Stimulated activated CD4-positive, alpha-beta T cell treated with anti-CD3 and anti-CD28 coated beads, Interleukin-4, amount 100 ng/mL, for 48 hours (primary cell): ENCODE data around the gene AKT1S1.

Experiments
- DNase-seq, 2 donors: peaks; one replicate each; pipeline ENCODE4 v3.0.0-alpha.2; 2020; ENCODE audit warnings: low read depth in 2 of 2

Gene AKT1S1

DNA sequence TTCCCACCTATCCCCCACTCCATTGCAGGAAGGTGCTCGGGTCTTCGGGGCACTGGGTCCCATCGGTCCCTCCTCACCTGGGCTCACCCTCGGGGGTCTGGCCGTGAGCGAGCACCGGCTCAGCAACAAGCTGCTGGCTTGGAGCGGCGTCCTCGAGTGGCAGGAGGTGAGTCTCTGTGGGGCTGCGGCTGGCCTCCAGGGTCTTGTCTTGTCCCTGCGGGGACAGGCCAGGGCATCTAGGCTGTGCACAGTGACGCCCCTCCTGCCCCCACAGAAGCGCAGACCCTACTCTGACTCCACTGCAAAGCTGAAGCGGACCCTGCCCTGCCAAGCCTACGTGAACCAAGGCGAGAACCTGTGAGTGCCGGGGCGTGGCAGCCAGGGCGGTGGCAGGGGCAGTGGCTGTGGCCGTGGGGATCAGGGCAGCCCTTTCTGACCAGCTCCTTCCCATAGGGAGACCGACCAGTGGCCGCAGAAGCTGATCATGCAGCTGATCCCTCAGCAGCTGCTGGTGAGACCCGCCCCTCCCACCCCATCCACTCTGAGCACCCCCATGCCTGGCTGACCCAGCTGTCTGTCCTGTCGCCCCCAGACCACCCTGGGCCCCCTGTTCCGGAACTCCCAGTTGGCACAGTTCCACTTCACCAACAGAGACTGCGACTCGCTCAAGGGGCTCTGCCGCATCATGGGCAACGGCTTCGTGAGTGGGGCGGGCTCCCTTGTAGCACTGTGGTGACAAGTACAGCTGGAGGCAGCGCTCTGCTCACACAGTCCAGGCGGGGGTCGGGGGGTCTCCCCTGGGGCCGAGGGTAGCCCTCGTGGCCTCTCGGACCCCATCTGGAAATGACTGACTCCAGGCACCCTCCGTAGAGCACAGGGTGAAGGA, 22.5 kb downstream of the AKT1S1 start:
- DNase-seq = no peak

DNA sequence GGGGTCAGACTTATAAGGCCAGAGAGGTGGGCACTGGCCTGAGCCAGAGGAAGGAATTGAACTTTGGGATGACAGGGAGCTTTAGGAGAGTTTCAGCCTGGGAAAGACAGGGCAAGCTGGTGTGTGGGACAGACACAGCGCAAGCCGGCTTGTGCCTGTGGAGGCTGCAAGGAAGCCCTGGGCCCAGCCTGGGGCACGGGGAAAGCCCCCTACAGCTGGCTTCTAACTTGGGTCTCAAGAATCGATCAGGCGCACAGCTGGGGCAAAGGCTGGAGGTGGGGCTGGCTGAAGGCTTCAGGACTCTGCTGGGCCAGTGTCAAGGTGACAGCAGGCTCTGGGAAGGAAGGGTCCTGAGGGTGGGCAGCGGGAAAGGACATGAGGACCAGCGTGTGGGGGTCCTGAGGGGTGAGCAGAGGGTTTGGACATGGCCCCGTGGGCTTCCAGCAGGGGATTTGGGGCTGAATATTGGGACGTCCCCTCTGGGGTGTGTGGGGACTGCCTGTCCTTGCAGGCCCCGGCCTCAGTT, 23.2 kb downstream of the AKT1S1 start:
- DNase-seq = no peak

DNA sequence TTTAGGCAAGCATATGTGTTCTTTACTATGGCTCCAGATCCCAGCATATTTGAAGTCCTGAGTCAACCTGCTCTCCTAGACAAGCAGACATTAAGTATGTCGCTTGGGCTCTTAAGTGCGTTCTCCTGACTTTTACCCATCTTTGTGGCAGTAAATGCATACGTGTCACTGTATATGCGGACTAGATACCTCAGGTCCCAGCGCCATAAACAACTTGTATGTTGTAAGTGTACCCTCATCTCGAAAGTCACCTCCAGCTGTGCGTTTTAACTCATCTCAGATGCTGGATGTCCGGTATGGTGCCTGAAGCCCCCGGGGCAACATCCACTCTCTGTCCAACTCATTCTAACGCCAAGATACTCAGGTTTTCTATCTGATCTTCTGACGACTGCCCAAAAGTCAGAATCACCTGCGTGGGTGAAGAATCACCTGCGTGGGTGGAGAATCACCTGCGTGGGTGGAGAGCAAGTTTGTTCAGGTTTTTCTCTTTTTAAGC, 24.5 kb downstream of the AKT1S1 start:
- no peak for DNase-seq

DNA sequence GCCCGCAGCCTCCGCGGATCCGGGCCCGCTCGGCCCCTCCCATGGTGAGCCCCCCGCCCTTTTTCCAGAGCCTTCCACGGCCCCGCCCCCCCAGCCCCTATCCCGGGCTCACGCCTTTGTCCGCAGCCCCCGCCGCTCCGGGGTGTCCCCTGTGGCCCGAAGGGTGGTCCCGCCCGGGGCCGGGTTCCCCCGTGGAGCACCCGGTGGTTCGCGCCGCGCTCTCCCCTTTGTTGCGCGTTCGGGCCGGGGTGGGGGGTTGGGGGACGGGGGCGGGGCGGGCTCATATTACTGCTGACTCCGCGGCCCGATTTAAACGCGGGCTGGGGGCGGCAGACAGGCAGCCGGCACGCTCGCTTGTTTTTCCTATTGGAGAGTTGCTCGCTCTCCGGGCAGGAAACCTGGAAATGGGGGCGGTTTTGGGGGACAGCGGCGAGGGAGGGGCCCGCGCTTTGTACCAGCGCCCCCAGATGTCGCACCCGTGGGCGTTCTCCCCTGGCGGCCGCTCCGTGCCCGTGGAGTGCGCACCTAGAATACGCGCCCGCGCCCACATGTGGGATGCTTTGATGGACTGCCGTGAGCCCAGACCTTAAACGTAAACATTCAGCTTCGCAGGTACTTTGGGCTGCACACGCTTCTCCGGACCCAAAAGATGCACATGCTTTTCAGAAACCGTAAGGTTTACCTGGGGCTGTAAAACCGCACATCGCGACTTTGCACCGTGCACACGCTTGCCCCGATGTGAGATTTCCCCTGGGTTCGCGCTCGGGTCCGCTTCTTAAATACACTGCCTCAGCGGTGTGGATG, 25.5 kb downstream of the AKT1S1 start:
- DNase-seq = no peak

DNA sequence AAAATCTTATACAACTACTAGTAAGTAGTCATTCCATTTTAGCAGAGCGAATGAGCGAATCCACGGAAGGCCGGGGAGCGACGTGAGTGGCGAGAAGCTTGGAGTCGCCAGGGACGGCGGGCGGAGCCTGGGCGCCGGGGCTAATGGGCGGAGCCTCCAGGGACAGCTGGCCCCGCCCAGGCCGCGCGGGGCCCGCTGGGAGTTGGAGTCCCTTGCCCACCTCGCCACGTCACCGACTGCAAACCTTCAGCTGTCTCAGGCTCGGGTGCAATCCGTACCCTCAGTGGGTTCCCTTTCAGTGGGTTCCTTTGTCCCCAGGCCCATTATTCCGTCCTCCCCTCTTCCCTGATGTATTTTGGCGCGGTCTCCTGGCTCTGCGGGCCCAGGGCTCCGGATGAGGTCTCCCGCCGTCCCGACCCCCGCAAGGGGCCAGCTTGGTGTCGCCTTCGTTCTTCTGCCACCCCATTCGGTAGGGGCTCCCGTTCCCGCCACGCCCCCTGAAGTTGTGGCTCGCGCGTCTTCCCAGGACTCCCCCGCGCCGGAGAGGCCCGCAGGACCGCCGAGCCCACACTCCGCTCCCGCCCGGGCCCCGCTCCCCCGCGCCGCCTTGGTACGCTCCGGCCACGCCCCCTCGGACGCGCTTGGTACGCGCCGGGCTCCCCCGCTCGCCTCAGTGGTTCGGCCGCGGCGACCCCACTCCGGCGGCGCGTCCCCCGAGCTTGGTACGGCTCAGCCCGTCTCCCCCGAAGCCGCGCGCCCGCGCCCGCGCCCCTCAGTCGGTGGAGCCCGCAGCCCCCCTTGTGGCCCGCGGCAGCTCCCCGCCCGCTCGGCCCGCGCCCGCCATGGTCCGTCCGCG, 26.4 kb downstream of the AKT1S1 start, which contains the start of gene PTOV1:
Gene PTOV1, plus strand, starts transcription at position 673 of the 856 bp plus-strand sequence.
- peak; percentile 84 to 85 for DNase-seq

DNA sequence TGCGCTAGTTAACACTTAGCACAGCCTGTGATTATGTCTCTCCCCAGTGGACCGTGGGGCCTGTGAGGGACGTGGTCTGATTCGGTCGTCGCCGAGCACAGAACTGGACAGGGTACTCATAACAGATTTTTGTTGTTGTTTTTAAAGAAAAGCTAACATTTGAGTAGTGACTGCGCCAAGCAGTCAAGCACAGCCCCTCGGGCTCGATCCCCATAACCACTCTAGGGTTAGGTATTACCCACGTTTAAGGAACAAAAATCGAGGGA, 27.0 kb downstream of the AKT1S1 start:
- DNase-seq = no peak

DNA sequence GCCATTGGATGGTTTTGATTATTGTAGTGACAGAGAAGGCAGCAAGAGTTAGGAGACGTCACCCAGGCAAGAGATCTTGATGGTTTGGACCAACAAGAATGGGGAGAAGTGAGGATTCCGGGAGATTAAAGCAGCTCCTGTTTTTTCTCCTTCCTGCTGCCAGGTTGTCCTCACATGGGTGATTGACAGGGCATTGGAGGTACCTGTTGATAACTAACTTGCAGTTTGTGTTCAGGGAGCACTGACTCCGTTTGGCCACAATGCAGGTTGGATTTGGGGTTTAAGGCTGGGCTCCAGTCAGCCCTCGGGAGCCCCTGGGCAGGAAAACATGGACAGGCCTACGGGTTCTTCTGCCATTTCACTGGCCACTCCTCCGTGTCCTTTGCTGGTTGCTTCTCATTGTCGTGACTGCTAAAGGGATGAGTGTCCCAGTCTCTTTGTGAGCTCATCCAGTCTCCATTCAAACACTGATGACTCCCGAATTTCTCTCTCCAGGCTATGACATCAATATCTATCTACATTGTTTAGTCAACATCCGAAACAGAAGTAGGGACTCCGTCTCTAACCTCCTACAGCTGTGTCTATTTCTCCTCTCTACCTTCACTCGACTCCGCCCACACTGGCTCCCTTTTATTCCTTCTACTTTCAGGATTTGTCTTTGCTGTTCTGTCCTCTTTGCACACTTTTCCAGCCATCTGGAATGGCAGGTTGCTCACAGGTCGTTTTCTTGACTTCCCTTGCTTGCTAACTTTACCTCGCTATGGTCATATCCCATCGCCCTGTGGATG, 27.5 kb downstream of the AKT1S1 start:
- DNase-seq = no peak

DNA sequence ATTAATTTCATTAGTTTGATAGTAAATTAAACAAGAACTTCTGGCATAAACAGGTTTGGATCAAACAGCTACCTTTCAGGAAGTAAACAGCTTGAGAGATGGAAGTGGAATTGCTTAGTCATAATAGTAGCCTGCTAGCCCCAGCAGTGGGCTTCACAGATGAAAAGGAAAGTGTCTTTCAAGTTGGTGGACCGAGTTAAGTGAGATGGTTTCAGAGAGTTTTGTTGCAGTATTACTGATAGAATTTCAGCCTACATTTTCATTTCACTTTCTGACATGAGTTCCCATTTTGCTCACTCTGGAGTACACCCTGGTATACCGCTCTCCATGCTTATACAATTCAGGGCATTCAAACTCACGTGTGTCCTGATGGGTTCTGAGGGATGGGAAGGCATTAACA, 28.2 kb downstream of the AKT1S1 start:
- DNase-seq = no peak

DNA sequence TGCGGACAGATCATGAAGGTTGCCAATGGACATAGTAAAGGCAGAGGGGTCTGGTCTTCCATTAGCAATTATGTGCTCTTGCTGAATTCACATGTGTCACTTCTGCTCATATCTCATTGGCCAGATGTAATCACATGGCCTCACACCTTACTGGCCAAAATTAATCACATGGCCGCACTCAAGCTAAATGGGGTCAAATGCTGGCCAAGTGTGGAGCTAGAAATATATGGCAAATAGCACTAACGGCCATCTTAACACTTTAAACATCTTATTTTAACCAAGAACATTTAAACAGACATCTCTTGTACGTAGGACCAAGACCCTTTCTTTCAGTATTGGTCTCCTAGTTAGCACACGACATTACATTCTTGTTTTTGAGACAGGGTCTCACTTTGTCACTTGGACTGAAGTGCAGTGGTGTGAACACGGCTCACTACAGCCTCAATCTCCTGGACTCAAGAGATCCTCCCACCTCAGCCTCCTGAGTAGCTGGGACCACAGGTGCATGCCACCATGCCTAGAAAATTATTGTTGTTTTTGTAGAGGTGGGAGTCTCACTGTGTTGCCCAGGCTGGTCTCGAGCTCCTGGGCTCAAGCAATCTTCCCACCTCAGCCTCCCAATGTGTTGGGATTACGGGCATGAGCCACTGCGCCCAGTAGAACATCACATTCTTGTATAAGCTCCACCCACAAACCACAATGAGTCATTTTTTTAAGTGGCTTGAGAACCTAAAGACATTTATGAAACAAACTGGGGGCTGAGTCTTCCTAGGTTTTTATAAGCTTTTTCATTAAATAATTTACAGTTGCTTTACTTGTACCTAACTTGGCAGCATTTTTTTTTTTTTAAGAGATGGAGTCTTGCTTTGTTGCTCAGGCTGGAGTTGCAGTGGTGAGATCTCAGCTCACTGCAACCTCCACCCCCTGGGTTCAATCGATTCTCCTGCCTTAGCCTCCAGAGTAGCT, 29.1 kb downstream of the AKT1S1 start:
- no peak for DNase-seq

DNA sequence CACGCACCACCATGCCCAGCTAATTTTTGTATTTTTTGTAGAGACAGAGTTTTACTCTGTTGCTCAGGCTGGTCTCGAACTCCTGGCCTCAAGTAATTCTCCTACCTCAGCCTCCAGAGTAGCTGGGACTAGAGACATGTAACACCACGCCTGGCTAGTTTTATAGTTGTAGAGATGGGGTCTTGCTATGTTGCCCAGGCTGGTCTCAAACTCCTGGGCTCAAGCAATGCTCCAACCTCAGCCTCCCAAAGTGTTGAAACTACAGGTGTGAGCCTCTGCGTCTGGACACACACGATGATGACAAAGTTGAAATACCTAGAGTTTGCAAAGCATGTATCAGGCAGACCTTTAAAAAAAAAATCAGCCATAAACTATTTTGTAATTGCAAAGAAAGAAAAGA, 30.7 kb downstream of the AKT1S1 start:
- DNase-seq = no peak

DNA sequence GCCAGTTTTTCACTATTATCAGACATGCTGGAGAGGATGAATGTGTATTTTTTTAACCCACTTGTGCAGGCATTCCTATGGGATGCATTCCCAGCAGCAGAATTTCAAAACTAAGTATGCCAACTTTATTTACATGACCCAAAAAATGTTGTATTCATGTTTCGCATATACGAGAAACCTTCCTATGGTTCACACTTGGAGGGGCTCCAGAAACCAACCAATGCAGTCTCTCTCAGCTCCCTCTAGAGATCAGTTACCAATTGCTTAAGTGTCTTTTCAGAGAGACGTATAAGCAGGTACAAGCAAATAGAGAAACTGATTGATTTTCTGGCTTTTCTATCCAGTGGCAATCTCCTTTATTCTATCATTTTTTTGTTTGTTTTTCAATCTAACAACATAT, 31.7 kb downstream of the AKT1S1 start:
- DNase-seq = no peak

DNA sequence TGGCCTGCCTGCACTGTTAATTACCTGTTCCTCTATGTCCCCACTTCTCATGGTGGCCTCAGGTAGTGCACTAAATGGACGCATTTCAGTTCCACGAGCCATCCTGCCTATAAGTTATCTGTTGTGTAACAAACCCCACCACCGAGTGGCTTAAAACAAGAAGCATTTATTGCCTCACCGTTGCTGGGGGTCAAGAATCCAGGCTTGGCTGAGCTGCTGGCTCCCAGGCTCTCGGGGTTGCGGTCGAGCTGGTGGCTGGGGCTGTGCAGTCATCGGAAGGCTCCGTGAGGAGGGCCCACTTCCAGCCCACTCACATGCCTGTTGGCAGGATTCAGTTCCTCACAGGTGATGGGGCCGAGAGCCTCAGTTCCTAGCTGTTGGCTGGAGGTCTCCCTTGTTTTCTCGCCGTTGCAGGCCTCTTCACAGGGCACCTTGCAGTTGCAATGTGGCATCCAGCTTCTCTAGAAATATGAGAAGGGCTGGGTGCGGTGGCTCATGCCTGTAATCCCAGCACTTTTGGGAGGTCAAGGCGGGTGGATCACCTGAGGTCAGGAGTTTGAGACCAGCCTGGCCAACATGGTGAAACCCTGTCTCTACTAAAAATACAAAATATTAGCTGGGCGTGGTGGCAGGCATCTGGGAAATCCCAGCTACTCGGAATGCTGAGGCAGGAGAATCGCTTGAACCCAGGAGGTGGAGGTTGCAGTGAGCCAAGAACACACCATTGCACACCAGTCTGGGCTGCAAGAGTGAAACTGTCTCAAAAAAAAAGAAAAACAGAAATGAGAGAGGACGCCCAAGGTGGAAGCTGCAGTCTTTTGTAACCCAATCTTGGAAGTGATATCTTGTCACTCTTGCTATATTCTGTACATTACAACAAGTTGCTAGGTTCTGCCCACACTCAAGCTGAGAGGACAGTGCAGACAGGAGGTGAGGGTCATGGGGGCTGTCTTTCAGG, 32.7 kb downstream of the AKT1S1 start:
- no peak for DNase-seq

DNA sequence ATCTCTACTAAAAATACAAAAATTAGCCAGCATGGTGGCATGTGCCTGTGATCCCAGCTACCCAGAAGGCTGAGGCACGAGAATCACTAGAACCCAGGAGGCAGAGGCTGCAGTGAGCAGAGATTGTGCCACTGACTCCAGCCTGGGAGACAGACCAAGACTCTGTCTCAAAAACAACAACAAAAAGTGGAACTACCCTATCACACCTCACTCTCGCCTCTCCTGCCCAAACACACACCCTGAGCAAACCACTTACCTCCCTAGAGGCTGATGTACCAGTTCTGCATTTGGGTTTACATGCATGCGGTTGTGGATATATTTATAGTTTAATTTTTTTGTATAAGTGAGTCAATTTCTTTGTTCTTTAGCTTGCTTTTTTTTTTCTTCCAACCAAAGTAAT, 33.9 kb downstream of the AKT1S1 start:
- no peak for DNase-seq

DNA sequence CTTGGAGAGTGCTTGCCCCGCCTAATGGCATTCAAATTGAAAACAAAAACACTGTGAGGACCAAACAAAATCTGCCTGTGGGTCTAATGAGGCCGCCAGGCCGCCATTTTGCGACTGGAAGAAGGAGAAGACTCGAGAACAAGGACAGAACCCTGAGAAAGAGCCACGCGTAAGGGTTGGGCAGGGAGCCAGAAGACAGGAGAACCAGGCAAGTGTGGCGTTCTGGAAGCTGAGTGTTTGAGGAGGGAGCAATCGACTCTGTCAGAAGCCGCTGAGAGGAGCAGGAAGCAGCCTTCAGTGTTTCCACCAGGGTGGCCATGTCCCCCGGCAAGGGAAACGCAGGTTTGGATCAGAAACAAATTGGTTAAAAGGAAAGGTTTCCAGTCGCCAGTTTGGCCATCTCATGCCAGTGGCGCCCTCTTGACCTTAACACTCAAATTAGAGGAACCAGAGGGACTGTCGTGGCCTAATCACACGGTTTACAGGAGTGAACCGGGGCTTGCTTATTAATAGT, 36.4 kb downstream of the AKT1S1 start:
- no peak for DNase-seq

DNA sequence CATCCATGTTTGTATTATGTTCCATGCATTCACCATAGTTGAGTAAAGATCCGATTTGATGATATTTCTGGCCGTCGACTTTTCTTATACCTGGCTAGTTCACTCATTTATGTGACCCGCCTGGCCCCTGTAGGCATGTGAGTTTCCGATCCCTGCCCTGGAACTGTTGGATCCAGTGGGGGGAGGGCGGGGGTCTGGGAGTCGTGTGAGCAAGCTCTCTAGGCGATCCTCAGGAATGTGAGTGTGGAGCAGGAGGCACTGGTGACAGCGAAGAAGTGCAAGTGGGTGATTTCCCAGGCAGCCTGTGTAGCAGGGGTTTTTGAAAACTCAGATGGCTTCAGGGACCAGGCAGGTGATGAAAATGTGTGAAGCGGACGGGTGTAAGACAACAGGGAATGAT, 36.8 kb downstream of the AKT1S1 start:
- no peak for DNase-seq

DNA sequence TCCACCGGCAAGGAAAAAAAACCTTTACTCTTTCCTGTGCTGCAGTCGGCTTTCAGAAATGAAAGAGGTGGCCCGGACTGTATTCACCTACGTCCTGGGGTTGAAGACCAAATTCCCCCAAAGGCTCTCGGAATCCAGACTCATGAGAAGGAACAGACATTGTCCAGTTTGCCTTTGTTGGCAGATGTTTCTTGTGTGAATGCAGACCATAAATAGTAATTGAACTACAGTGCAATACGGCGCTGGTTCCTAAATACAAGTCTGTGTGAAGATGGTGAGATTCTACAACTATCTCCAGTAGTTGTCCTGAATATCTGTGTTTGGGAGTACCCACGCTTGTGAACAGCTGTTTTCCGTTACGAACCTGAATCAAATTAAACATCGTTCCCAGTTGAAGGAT, 37.4 kb downstream of the AKT1S1 start:
- DNase-seq = no peak

DNA sequence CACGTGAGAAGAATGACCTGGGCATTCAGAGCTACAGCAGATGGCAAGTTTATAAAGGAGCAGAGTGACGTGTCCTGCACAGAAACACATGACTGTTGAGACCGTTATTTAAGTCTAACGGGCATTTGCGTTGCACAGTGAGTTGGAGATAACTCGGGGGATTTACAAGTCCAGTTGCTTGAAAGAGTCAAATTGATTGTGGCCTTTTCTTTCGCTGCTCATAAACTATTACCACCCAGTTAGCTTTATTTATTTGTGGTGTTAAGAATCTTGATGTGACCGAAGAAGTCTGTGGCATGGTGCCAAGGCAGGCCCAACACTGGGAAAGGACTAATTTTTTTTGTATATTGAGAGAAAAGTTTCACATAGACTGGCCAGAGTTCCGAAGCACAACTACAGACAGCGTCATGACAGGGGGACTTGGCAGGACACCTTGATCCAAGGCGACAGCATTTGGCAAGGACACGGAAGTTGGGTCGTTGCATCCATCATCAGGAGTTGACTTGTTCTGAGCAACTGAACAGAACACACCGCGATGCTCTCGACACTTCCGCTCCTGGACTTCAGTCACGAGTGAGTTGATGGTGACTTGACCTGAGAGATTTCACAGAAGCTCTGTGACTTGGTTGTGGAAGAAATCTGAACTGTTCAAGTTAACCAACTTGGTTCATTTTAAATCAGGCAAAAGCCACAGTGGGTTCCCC, 38.1 kb downstream of the AKT1S1 start:
- DNase-seq = no peak

DNA sequence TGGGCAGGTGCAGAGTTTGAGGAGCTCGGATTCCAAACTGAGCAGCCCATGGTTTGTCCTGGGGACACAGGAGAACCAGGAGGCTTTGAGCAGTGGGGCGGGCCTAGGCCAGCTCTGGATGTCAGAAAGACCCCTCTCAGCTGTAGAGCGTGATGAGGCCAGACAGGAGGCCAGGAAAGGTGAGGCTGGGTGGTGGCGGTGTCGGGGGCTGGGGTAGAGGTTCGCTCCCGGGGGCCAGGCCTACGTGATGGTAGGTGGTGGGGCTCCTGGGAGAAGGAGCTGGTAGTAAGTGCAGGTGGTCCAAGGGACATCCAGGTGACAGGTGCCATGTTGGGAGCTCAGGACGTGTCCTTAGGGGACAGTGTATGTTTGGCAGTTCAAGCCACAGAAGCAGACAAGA, 39.7 kb downstream of the AKT1S1 start:
- DNase-seq = no peak
